Mucosa of rectum (tissue), 2 donors: ENCODE measurements around the gene ASAH2.
"Not testable (repeated sequence)": the region's sequence is repeated elsewhere in the genome, so short reads cannot be mapped to it uniquely, and the experiment has no call there.

Source experiments
- H3K27ac ChIP-seq, 2 donors: one replicate each; pipeline ENCODE4 v1.7.0; 2013; ENCODE audit warnings: inconsistent platforms in 2 of 2, low read depth in 2 of 2, low read length in 2 of 2
- H3K27me3 ChIP-seq, 2 donors: one replicate each; pipeline ENCODE4 v1.7.0; 2013; ENCODE audit warnings: low read length in 2 of 2; ENCODE audit not compliant: control insufficient read depth in 2 of 2, insufficient read depth in 2 of 2
- H3K36me3 ChIP-seq, 2 donors: one replicate each; pipeline ENCODE4 v1.7.0; 2013; ENCODE audit warnings: low read length in 2 of 2; ENCODE audit not compliant: control insufficient read depth in 2 of 2, insufficient read depth in 2 of 2
- H3K4me1 ChIP-seq, 2 donors: one replicate each; pipeline ENCODE4 v1.7.0; 2013; ENCODE audit warnings: low read length in 2 of 2, mild to moderate bottlenecking in 1 of 2; ENCODE audit not compliant: control insufficient read depth in 2 of 2, insufficient read depth in 2 of 2
- H3K4me3 ChIP-seq, 2 donors: one replicate each; pipeline ENCODE4 v1.7.0; 2013; ENCODE audit warnings: low read length in 2 of 2
- H3K9ac ChIP-seq, 2 donors: one replicate each; pipeline ENCODE4 v1.7.0; 2013; ENCODE audit warnings: low read length in 2 of 2, low read depth in 1 of 2, mild to moderate bottlenecking in 1 of 2
- H3K9me3 ChIP-seq, 2 donors: one replicate each; pipeline ENCODE4 v1.7.0; 2013; ENCODE audit warnings: low read length in 2 of 2; ENCODE audit not compliant: control insufficient read depth in 2 of 2
- donor health status: healthy.
- donor health status: Normal muscosa, but diverticular disease.

Gene ASAH2

GRCh38 chr10:50281967-50282522 lies 30.7 kb upstream of the ASAH2 start:
- Histone ChIP-seq H3K9me3 (no peaks in the 10 kb centered on the region), H3K4me1 (no peaks in the 10 kb centered on the region), H3K27ac (no peak overlapping the region), H3K9ac (no peak overlapping the region), H3K4me3 (no peak overlapping the region), H3K36me3 (no peaks in the 10 kb centered on the region), H3K27me3 (no peaks in the 10 kb centered on the region)

DNA sequence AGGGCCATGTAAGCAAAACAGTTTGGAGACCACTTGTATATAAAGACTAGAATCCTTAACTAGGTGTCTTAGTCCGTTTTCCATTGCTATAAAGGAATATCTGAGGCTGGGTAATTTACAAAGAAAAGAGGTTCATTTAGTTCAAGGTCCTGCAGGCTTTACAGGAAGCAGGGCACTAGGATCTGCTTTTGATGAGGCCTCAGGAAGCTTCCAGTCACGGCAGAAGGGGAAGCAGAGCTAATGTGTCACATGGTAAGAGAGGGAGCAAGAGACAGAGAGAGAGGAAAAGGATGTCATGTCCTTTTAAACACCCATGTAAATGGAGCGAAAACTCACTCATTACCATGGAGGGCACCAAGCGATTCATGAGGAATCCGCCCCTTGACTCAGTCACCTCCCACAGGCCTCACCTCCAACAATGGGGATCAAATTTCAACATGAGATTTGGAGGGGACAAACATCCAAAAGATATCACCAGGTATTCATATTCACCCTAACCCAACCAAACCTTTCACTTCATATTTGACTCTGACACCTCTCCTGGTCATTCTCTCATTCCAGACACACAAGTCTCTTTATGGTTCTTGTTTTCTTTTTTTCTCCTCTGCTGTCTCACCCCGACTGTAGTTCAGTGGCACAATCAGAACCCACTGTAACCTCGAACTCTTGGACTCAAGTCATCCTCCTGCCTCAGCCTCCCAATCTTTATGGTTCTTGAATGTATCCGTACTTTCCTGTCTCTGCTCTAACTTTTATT lies 30.1 kb upstream of the ASAH2 start:
- no peak overlapping the region for H3K4me3 ChIP-seq
- no peak overlapping the region for H3K9ac ChIP-seq
- no peaks in the 10 kb centered on the region for H3K27me3 ChIP-seq
- no peaks in the 10 kb centered on the region for H3K9me3 ChIP-seq
- H3K4me1 ChIP-seq = no peaks in the 10 kb centered on the region
- H3K36me3 ChIP-seq = no peaks in the 10 kb centered on the region
- H3K27ac ChIP-seq = no peak overlapping the region

DNA sequence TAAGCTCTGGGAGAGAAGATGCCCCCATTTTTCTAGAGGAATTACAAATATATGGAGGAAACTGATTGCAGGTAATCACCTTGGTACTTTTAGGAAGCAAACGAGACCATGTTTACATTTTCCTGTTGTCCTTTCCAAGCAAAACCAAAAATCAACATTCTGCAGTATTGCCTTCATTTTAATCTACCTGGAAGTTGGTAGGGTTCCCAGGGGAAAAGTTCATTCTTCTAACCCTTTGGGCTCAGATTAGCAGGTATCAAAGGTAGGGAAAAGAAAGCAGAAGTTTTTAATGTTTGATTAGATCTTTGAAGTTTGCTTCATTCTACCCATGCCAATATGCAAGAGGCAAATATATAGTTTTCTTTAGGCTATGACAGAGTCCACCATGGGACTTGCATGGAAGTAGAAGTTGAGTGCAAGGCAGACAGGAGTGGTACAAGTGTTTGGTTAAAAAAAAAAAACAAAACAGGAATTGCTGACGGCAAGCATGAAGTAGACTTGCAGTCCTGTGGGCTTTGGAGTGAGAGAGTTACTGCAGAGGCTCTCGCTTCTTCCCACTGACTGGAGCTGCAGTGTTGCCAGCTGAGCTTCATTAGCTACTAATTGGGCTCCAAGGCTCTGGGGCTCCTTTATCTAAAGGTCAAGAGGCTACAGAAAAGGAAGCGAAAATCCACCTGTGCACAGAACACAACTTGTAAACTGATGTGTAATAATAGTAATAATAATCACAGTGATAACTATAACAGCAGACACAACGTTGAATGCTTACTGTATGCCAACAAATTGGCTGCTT lies 28.9 kb upstream of the ASAH2 start:
- H3K27ac ChIP-seq = no peak overlapping the region
- H3K27me3 ChIP-seq = no peaks in the 10 kb centered on the region
- H3K9ac ChIP-seq = no peak overlapping the region
- H3K4me3 ChIP-seq = no peak overlapping the region
- H3K4me1 ChIP-seq = no peaks in the 10 kb centered on the region
- no peaks in the 10 kb centered on the region for H3K9me3 ChIP-seq
- no peaks in the 10 kb centered on the region for H3K36me3 ChIP-seq

- Histone ChIP-seq H3K4me1 (no peaks in the 10 kb centered on the region), H3K4me3 (no peak overlapping the region), H3K36me3 (no peaks in the 10 kb centered on the region), H3K27ac (no peak overlapping the region), H3K9ac (no peak overlapping the region), H3K9me3 (no peaks in the 10 kb centered on the region), H3K27me3 (no peaks in the 10 kb centered on the region)
These were observed 28.2 kb upstream of the ASAH2 start for GRCh38 chr10:50279489-50279888.

DNA sequence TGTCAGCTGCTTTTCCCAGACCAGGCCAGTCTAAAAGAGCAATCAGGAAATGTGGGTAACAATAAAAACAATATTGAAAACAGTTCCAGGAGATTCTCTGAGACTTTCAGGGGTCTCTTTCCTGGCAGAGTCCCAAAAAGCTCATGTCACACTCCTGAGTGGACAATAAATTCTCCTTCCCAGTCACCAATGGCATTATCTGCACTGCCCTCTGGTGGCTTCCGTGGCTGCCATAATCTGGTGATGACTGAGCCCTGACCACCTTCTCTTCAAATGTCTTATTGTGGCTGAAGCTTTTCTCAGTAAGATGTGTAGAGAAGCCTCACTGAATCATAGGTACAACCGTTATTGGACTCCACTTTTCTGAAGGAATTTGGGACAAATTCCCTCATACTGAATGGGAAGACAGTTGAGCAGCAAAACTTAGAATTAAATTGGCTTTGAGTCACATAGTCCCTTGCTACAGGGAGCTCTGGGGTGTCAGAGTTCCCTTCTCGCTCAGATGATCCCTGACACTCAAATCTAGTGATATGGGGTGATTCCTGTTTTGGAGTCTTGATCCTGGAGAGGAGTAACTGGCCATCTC lies 24.4 kb upstream of the ASAH2 start:
- H3K27me3 ChIP-seq = no peaks in the 10 kb centered on the region
- H3K27ac ChIP-seq = no peak overlapping the region
- H3K4me3 ChIP-seq = no peak overlapping the region
- H3K9ac ChIP-seq = no peak overlapping the region
- H3K4me1 ChIP-seq = no peaks in the 10 kb centered on the region
- H3K9me3 ChIP-seq = no peaks in the 10 kb centered on the region
- H3K36me3 ChIP-seq = no peaks in the 10 kb centered on the region

DNA sequence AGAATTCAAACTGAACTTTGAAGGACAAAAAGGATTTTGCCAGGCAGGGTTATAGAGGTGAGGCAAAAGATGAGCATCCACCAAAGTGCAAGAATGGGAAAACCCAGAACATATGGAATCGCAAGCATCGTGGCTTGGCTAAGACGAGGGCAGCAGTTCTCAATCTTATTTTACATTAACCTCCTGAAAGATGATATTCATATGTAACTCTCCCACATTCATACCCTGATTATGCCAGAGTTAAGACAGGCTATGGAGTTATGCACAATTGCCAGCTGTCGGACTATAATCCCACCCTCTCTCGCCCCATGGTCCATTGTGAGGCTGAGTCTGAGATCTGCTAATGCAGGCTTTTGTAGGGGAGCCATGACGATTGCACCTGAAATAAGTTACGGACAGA lies 21.2 kb upstream of the ASAH2 start:
- Histone ChIP-seq H3K9ac (no peak overlapping the region), H3K9me3 (no peaks in the 10 kb centered on the region), H3K36me3 (no peaks in the 10 kb centered on the region), H3K27ac (no peak overlapping the region), H3K4me1 (no peaks in the 10 kb centered on the region), H3K4me3 (no peak overlapping the region), H3K27me3 (no peaks in the 10 kb centered on the region)

- no peak overlapping the region for H3K9ac ChIP-seq
- H3K27me3 ChIP-seq = no peaks in the 10 kb centered on the region
- no peaks in the 10 kb centered on the region for H3K4me1 ChIP-seq
- H3K27ac ChIP-seq = no peak overlapping the region
- H3K4me3 ChIP-seq = no peak overlapping the region
- H3K9me3 ChIP-seq = no peaks in the 10 kb centered on the region
- no peaks in the 10 kb centered on the region for H3K36me3 ChIP-seq
These were observed 20.4 kb upstream of the ASAH2 start for GRCh38 chr10:50271564-50272250.

- H3K27me3 ChIP-seq, H3K27ac ChIP-seq, H3K4me1 ChIP-seq, H3K36me3 ChIP-seq, H3K9ac ChIP-seq, H3K9me3 ChIP-seq, H3K4me3 ChIP-seq: not testable (repeated sequence)
These were observed 16.6 kb upstream of the ASAH2 start for GRCh38 chr10:50267877-50268276.

- not testable (repeated sequence) for H3K4me1 ChIP-seq, H3K4me3 ChIP-seq, H3K9ac ChIP-seq, H3K36me3 ChIP-seq, H3K9me3 ChIP-seq, H3K27me3 ChIP-seq, H3K27ac ChIP-seq
These were observed 11.3 kb upstream of the ASAH2 start for GRCh38 chr10:50262625-50263024.
